NT2/D1 (cell line): ENCODE measurements around the gene SLC9C2.
"Not testable (repeated sequence)": the region's sequence is repeated elsewhere in the genome, so short reads cannot be mapped to it uniquely, and the experiment has no call there.

Experiments used
- DNase-seq: peaks from one replicate; pipeline ENCODE4 v3.0.0-alpha.2; 2011; ENCODE audit warnings: low read depth, low spot score
- H3K27me3 ChIP-seq: 2 replicates; pipeline ENCODE4 v1.6.0; 2011; ENCODE audit warnings: mild to moderate bottlenecking; ENCODE audit not compliant: insufficient read length, insufficient read depth
- H3K36me3 ChIP-seq: 2 replicates; pipeline ENCODE4 v1.6.1; 2011; ENCODE audit warnings: mild to moderate bottlenecking, low read length, mixed read lengths; ENCODE audit not compliant: insufficient read depth, insufficient read length
- H3K4me1 ChIP-seq: 2 replicates; pipeline ENCODE4 v1.5.1; 2011; ENCODE audit not compliant: insufficient read depth, insufficient read length
- H3K4me3 ChIP-seq: 2 replicates; pipeline ENCODE4 v1.5.1; 2011; ENCODE audit warnings: low read depth; ENCODE audit not compliant: insufficient read length
- H3K9ac ChIP-seq: 2 replicates; pipeline ENCODE4 v1.6.0; 2011; ENCODE audit warnings: low read depth; ENCODE audit not compliant: insufficient read length
- H3K9me3 ChIP-seq: 2 replicates; pipeline ENCODE4 v1.5.1; 2011; ENCODE audit warnings: mild to moderate bottlenecking, low read length; ENCODE audit not compliant: insufficient read depth
- SUZ12 ChIP-seq: IDR thresholded peaks from 2 replicates; pipeline ENCODE4 v1.6.1; 2011; ENCODE audit not compliant: insufficient read length, insufficient read depth; ENCODE audit errors: extremely low read depth
- YY1 ChIP-seq: IDR thresholded peaks from 2 replicates; pipeline ENCODE4 v1.6.1; 2011; ENCODE audit not compliant: insufficient read length, insufficient read depth
- ZNF274 ChIP-seq: IDR thresholded peaks from 2 replicates; pipeline ENCODE4 v1.6.1; 2011; ENCODE audit warnings: mild to moderate bottlenecking, low read depth, low read length

Gene SLC9C2

DNA sequence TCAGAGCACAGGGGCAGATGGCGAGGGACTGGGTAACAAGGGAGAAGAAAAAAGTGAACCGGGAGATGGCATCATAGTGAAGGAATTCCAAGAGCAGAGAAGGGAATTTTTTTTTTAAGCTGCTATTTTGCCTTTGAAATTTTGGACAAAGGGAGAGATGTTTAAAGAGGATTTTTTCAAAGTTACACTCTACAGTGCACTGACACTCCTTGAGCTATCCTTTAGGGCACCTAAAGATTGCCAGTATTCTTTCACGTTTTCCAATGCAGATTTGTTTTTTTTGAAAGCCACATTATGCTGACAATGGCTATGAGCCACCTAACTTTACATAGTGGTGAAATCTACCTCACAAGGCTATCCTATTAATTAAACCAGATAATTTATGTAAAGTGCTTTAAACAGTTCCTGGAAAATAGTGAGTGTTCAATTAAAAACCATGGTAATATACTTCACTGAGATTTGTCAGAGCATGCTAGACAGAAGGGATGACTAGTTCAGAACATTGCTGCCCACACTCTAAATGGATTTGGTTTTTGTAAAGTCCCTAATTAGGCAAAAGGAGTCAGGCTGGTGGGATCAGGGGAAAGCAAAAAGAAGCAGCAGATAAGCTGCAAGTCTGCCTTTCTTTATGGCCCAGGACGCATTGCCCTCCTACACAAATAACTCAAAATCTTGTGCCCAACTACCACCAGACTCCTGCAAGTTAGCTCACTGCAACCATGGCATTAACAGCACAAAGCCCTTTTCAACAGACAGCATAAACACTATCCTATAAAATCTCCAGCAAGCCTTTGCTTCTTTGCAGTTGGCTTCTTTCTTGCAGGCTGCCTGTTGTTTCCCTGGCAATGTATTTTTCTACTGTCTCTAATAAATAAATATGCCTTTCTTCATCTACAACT, 71.8 kb downstream of the SLC9C2 start:
- Histone ChIP-seq H3K4me1 (peaks cover 2% of the 10 kb centered on the region), H3K9ac (no peak overlapping the region), H3K27me3 (no peaks in the 10 kb centered on the region), H3K36me3 (no peaks in the 10 kb centered on the region), H3K4me3 (no peak overlapping the region), H3K9me3 (no peaks in the 10 kb centered on the region)
- TF ChIP-seq SUZ12 = no peak
- TF ChIP-seq YY1 = no peak
- no peak for TF ChIP-seq ZNF274
- no peak for DNase-seq

DNA sequence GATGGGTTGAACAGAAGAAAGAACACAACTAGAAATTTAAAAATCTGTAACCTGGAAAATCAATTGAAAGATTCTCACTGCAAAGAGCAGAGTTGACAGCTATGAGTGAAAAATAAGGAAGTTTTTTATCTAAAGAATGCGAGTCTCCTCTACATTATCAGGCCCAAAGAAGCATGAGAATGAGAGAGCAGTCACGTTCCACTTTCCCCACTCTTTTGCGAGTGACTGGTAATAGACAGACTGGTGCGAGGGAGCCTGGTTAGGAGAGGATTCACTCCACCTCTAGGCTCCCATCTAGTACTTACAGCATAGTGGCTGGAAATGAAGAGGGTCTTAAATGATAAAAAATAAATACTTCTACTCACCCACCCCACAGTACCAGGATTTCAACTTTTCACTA, 73.8 kb downstream of the SLC9C2 start:
- no peak for DNase-seq
- Histone ChIP-seq H3K27me3 (no peaks in the 10 kb centered on the region), H3K9me3 (no peaks in the 10 kb centered on the region), H3K4me3 (no peak overlapping the region), H3K9ac (no peak overlapping the region), H3K36me3 (no peaks in the 10 kb centered on the region), H3K4me1 (peaks cover 2% of the 10 kb centered on the region)
- TF ChIP-seq SUZ12 = no peak
- TF ChIP-seq YY1 = no peak
- no peak for TF ChIP-seq ZNF274

DNA sequence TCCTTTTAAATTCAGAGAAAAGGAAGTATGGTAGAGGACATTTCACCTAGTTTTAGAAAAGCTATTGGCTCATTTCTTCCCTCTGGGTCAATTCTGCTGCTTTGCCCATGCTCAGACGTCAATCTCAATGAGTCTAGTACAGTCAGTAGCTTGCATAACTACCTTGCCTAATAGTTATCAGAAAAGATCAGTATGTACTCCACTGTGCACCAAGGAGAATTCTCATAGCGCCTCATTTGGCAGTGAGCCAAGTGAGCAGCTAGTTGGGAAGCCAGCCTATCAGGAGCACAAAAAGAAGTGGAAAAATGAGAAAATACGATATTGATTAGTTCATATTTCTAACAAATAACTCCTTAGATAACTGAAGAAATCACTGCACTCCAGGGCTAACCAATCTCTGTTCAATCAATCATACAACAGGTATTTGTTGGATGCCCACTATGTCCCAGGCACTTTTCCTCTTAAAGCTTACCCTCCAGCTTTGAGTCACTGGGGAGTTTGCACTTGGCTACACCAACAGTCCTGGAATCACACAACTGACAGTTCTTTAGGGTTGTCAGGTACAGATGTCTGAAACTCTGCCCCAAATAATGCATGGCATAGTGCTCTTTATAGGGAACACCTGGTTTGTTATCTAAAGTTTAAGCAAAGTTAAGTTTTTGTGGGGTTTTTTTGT, 75.6 kb downstream of the SLC9C2 start:
- Histone ChIP-seq H3K4me1 (peaks cover 2% of the 10 kb centered on the region), H3K4me3 (no peak overlapping the region), H3K9ac (no peak overlapping the region), H3K36me3 (no peaks in the 10 kb centered on the region), H3K27me3 (no peaks in the 10 kb centered on the region), H3K9me3 (no peaks in the 10 kb centered on the region)
- TF ChIP-seq ZNF274 (no peak), SUZ12 (no peak), YY1 (no peak)
- no peak for DNase-seq

DNA sequence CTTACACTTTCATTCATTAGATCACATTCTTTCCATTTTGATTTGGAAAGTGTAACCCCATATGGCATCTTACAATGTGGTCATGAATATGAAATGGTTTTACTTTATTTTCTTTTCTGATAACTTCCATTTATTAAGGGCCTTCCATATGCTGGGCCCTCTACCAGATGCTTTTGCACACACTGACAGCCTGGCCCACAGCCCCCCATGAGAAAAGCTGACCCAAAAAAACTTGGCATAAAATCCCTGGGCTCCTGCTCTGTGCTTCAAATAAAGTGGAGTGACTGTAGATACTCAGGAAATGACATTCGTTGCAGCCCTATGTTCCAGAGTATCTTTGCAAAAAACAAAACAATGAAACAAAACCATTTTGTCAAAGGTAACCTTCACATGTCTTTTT, 76.9 kb downstream of the SLC9C2 start:
- DNase-seq = no peak
- H3K4me3 ChIP-seq = no peak overlapping the region
- no peaks in the 10 kb centered on the region for H3K27me3 ChIP-seq
- no peak overlapping the region for H3K9ac ChIP-seq
- H3K9me3 ChIP-seq = no peaks in the 10 kb centered on the region
- no peaks in the 10 kb centered on the region for H3K36me3 ChIP-seq
- TF ChIP-seq SUZ12 = no peak
- TF ChIP-seq ZNF274 = no peak
- TF ChIP-seq YY1 = no peak
- H3K4me1 ChIP-seq = peaks cover 2% of the 10 kb centered on the region

DNA sequence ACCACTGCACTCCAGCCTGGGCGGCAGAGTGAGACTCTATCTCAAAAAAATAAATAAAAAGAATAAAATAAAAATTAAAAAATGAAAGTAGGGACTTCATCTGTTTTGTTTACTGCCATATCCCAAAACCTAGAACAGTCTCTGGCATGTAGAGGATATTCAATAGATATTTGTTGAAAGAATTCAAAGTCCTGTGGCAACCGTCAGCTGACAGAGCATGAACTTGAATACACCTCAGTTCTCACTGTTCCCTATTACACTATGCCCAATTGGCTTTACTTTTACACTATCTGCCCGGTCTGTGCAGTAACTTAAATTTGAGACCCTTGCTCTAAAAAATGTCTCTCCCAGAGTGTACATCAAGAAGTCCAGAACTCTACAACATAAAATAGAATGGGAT, 79.5 kb downstream of the SLC9C2 start:
- Histone ChIP-seq H3K9ac (no peak overlapping the region), H3K4me1 (peaks cover 2% of the 10 kb centered on the region), H3K9me3 (no peaks in the 10 kb centered on the region), H3K27me3 (no peaks in the 10 kb centered on the region), H3K4me3 (no peak overlapping the region), H3K36me3 (no peaks in the 10 kb centered on the region)
- no peak for TF ChIP-seq ZNF274
- TF ChIP-seq SUZ12 = no peak
- TF ChIP-seq YY1 = no peak
- no peak for DNase-seq

DNA sequence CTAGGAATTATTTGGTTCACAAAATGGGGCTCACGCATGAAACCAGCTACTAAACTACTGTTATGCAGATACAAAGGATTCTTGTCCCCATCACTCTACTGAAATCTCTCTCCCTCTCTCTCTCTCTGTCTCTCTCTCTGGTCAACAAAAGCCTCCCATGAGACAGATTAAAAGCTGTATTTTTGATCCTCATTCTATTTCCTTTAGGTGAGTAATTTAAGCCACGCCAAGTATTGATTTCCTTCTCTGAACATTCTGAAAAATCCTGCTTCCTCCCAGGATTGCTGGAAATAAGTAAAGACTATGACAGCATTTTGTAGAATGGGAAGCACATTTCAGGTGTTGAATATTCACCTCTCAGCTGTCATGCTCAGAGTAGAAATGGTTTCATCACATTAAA, 82.1 kb downstream of the SLC9C2 start:
- Histone ChIP-seq H3K4me3 (no peak overlapping the region), H3K4me1 (no peaks in the 10 kb centered on the region), H3K27me3 (no peaks in the 10 kb centered on the region), H3K9me3 (no peaks in the 10 kb centered on the region), H3K9ac (no peak overlapping the region), H3K36me3 (no peaks in the 10 kb centered on the region)
- TF ChIP-seq YY1 (no peak), SUZ12 (no peak)
- no peak for DNase-seq

DNA sequence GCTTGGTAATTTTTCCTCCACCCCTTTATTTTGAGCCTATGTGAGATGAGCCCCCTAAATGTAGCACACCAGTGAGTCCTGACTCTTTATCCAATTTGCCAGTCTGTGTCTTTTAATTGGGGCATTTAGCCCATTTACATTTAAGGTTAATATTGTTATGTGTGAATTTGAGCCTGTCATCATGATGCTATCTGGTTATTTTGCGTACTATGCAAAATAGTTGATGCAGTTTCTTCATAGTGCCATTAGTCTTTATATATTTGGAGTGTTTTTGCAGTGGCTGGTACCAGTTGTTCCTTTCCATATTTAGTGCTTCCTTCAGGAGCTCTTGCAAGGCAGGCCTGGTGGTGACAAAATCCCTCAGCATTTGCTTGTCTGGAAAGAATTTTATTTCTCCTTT, 88.4 kb downstream of the SLC9C2 start:
- not testable (repeated sequence) for H3K27me3 ChIP-seq, H3K4me3 ChIP-seq, H3K9ac ChIP-seq

More for the DNA sequence above, 88.4 kb downstream of the SLC9C2 start:
- H3K36me3 ChIP-seq, DNase-seq, H3K9me3 ChIP-seq, H3K4me1 ChIP-seq: not testable (repeated sequence)
